Fibroblast of lung (primary cell): ENCODE results near the gene NAA80. TPM values are rescaled to one million over a fixed set of nuclear protein-coding genes. Genes with fewer than 3 reads are reported as not detected.
"Not testable (repeated sequence)": the region's sequence is repeated elsewhere in the genome, so short reads cannot be mapped to it uniquely, and the experiment has no call there.

ENCODE experiments used
- DNase-seq, 2 donors: peaks; one replicate each; pipeline versions ENCODE4 v3.0.0 to v3.0.0-alpha.2; 2010; ENCODE audit warnings: low read depth in 2 of 2
- H2AFZ ChIP-seq: 2 replicates; pipeline ENCODE4 v1.5.1; 2012; ENCODE audit warnings: low read length, control low read depth, inconsistent platforms
- H3K27ac ChIP-seq: 2 replicates; pipeline ENCODE4 v1.5.1; 2011; ENCODE audit warnings: low read length, control low read depth; ENCODE audit not compliant: insufficient read depth
- H3K27me3 ChIP-seq: 2 replicates; pipeline ENCODE4 v1.5.1; 2011; ENCODE audit warnings: mild to moderate bottlenecking, low read length; ENCODE audit not compliant: control insufficient read depth, insufficient read depth
- H3K36me3 ChIP-seq: 2 replicates; pipeline ENCODE4 v1.5.1; 2011; ENCODE audit warnings: low read length; ENCODE audit not compliant: control insufficient read depth, insufficient read depth
- H3K4me1 ChIP-seq: 2 replicates; pipeline ENCODE4 v1.5.1; 2011; ENCODE audit warnings: low read length; ENCODE audit not compliant: control insufficient read depth, insufficient read depth; ENCODE audit errors: extremely low read depth
- H3K4me2 ChIP-seq: 2 replicates; pipeline ENCODE4 v1.5.1; 2011; ENCODE audit warnings: low read length, control low read depth; ENCODE audit not compliant: insufficient read depth; ENCODE audit errors: extremely low read depth
- H3K4me3 ChIP-seq, 4 experiments: fragments of 200-600 bp in 1 of 4; sonication (generic) in 1 of 4; replicated peaks in 1 of 4; 2 replicates each; pipeline ENCODE4 v1.5.1; 2011 to 2016; ENCODE audit warnings: low read length in 4 of 4, low read depth in 3 of 4, mild to moderate bottlenecking in 3 of 4, control low read depth in 2 of 4, inconsistent platforms in 1 of 4, mixed read lengths in 1 of 4; ENCODE audit not compliant: insufficient read depth in 1 of 4; ENCODE audit errors: control extremely low read depth in 1 of 4
- H3K79me2 ChIP-seq: 2 replicates; pipeline ENCODE4 v1.5.1; 2012; ENCODE audit warnings: mild to moderate bottlenecking, low read length, inconsistent platforms; ENCODE audit not compliant: control insufficient read depth, insufficient read depth
- H3K9ac ChIP-seq: 2 replicates; pipeline ENCODE4 v1.5.1; 2011; ENCODE audit warnings: mild to moderate bottlenecking, low read length, control low read depth; ENCODE audit not compliant: insufficient read depth
- H3K9me3 ChIP-seq: 2 replicates; pipeline ENCODE4 v1.5.1; 2012; ENCODE audit warnings: low read depth, low read length; ENCODE audit not compliant: control insufficient read depth, insufficient read depth
- H4K20me1 ChIP-seq: 2 replicates; pipeline ENCODE4 v1.5.1; 2011; ENCODE audit warnings: low read length; ENCODE audit not compliant: control insufficient read depth, insufficient read depth; ENCODE audit errors: extremely low read depth
- EZH2 ChIP-seq: IDR thresholded peaks from 2 replicates; pipeline ENCODE4 v1.5.1; 2012; ENCODE audit warnings: low read length, control low read depth, mild to moderate bottlenecking; ENCODE audit errors: missing control alignments
- polyA plus RNA-seq, 2 donors: library from polyadenylated mRNA; depleted of rRNA in 1 of 2; stranded (reverse) in 1 of 2; unstranded in 1 of 2; fragments of >200 nt; gene quantifications; 2 replicates each; pipeline ENCODE4 v1.2.1, GENCODE V29; 2011 to 2012; ENCODE audit warnings: missing spikeins in 1 of 2
- total RNA-seq: library from RNA; depleted of rRNA; stranded (reverse); fragments of >200 nt; gene quantifications from 2 replicates; pipeline ENCODE4 v1.2.1, GENCODE V29; 2014
- TF ChIP-seq, protein P1 (sequence below), 2 donors: IDR thresholded peaks in 1 of 2; conservative IDR thresholded peaks in 1 of 2; 1 replicate in 1 of 2; 2 replicates in 1 of 2; pipeline ENCODE4 v1.5.1; 2011 to 2012; ENCODE audit warnings: low read length in 2 of 2, control low read depth in 1 of 2, inconsistent platforms in 1 of 2, low read depth in 1 of 2, mild to moderate bottlenecking in 1 of 2

Gene NAA80
- total and polyA plus RNA-seq, 2 donors (not counting 1 experiment from before 2014, with no cell fraction given): 3.1 to 3.8 TPM

GRCh38 chr3:50316657-50317242, 17.5 kb upstream of the NAA80 start:
- DNase-seq: peak in 1 of 2 donors; percentile 79
- H3K27me3 ChIP-seq: no peaks in the 10 kb centered on the region
- H3K79me2 ChIP-seq: peaks cover 23% of the 10 kb centered on the region
- no peaks in the 10 kb centered on the region for H3K9me3 ChIP-seq
- H3K9ac ChIP-seq: no peak overlapping the region
- peaks cover 5% of the 10 kb centered on the region for H3K4me1 ChIP-seq
- H3K36me3 ChIP-seq: peaks cover 18% of the 10 kb centered on the region
- H3K27ac ChIP-seq: no peak overlapping the region
- no peak overlapping the region for H2AFZ ChIP-seq
- H4K20me1 ChIP-seq: no peaks in the 10 kb centered on the region
- H3K4me3 ChIP-seq: no peak overlapping the region
- no peak overlapping the region for H3K4me2 ChIP-seq
- TF ChIP-seq EZH2: no peak
- TF ChIP-seq, protein P1, sequence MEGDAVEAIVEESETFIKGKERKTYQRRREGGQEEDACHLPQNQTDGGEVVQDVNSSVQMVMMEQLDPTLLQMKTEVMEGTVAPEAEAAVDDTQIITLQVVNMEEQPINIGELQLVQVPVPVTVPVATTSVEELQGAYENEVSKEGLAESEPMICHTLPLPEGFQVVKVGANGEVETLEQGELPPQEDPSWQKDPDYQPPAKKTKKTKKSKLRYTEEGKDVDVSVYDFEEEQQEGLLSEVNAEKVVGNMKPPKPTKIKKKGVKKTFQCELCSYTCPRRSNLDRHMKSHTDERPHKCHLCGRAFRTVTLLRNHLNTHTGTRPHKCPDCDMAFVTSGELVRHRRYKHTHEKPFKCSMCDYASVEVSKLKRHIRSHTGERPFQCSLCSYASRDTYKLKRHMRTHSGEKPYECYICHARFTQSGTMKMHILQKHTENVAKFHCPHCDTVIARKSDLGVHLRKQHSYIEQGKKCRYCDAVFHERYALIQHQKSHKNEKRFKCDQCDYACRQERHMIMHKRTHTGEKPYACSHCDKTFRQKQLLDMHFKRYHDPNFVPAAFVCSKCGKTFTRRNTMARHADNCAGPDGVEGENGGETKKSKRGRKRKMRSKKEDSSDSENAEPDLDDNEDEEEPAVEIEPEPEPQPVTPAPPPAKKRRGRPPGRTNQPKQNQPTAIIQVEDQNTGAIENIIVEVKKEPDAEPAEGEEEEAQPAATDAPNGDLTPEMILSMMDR (conservative IDR thresholded peaks at IDR 0.05 in 1 of 2, IDR thresholded peaks at IDR 0.05 in 1 of 2; ENCODE audit: low read depth in 1 of 2, low read length in 2 of 2): no peak

DNA sequence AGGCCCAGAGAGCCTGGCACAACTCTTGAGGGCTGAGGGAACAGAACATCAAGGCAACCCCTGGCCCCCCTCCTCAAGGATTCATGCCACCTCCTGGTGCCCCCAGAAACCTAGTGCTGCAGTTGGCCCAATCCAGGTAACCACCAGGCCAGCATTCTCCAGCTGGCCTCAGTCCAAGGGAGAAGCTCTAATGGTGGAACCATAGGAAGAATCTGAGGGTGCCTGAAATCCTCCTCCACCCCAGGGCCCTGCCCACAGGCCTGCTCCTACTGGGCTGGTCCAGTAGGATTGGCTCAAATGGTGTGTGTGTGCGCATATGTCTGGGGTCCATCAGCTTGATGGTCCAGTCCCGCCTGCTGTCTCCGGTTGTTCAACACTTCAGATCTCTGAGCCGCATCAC, 15.6 kb upstream of the NAA80 start:
- H3K27ac ChIP-seq: no peak overlapping the region
- TF ChIP-seq, protein P1 (conservative IDR thresholded peaks at IDR 0.05 in 1 of 2, IDR thresholded peaks at IDR 0.05 in 1 of 2; ENCODE audit: low read depth in 1 of 2, low read length in 2 of 2): no peak
- TF ChIP-seq EZH2: no peak
- H2AFZ ChIP-seq: no peak overlapping the region
- no peak overlapping the region for H3K4me3 ChIP-seq
- peaks cover 18% of the 10 kb centered on the region for H3K36me3 ChIP-seq
- peaks cover 15% of the 10 kb centered on the region for H3K79me2 ChIP-seq
- no peak overlapping the region for H3K4me2 ChIP-seq
- no peak overlapping the region for H3K9ac ChIP-seq
- H3K27me3 ChIP-seq: no peaks in the 10 kb centered on the region
- H3K4me1 ChIP-seq: peaks cover 2% of the 10 kb centered on the region
- DNase-seq: no peak
- H4K20me1 ChIP-seq: no peaks in the 10 kb centered on the region
- H3K9me3 ChIP-seq: no peaks in the 10 kb centered on the region

DNA sequence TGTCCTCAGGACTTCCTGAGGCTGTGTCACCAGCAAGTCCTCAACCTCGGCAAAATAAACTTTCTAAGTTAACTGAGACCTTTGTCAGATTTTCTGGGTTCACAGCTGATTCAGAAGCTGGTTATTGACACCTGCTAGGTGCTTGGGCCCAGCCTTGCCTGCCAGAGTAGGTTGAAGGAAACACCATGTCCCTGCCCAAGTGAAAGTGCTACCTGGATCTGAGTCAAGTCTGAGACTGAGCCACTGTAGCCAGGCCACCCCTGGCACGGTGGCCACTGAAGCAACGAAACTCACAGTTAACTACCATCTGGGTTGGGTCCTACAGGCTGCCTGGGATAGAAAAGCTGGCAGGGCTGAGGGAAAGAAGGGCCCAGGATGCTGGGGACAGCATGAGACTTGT, 15.1 kb upstream of the NAA80 start:
- no peak for DNase-seq
- Histone ChIP-seq H3K9ac (no peak overlapping the region), H4K20me1 (no peaks in the 10 kb centered on the region), H3K79me2 (peaks cover 11% of the 10 kb centered on the region), H3K27ac (no peak overlapping the region), H3K9me3 (no peaks in the 10 kb centered on the region), H3K4me2 (no peak overlapping the region), H3K27me3 (no peaks in the 10 kb centered on the region), H2AFZ (no peak overlapping the region), H3K4me1 (peaks cover 2% of the 10 kb centered on the region), H3K4me3 (no peak overlapping the region), H3K36me3 (peaks cover 16% of the 10 kb centered on the region)
- TF ChIP-seq, protein P1 (conservative IDR thresholded peaks at IDR 0.05 in 1 of 2, IDR thresholded peaks at IDR 0.05 in 1 of 2; ENCODE audit: low read depth in 1 of 2, low read length in 2 of 2): no peak
- TF ChIP-seq EZH2: no peak

- H3K36me3 ChIP-seq, H3K27me3 ChIP-seq, H4K20me1 ChIP-seq, H3K27ac ChIP-seq, H3K4me3 ChIP-seq, DNase-seq, H3K9ac ChIP-seq, H3K4me2 ChIP-seq, H3K9me3 ChIP-seq, H3K79me2 ChIP-seq, H2AFZ ChIP-seq, H3K4me1 ChIP-seq: not testable (repeated sequence)
These were observed 12.8 kb upstream of the NAA80 start for GRCh38 chr3:50312041-50312440.
